NCI-H510A (cell line): ENCODE results near the gene SCLY.

Experiments used
- DNase-seq: peaks from one replicate; lab custom pipeline; 2025; lab: John Stamatoyannopoulos, UW

SCLY gene

DNA sequence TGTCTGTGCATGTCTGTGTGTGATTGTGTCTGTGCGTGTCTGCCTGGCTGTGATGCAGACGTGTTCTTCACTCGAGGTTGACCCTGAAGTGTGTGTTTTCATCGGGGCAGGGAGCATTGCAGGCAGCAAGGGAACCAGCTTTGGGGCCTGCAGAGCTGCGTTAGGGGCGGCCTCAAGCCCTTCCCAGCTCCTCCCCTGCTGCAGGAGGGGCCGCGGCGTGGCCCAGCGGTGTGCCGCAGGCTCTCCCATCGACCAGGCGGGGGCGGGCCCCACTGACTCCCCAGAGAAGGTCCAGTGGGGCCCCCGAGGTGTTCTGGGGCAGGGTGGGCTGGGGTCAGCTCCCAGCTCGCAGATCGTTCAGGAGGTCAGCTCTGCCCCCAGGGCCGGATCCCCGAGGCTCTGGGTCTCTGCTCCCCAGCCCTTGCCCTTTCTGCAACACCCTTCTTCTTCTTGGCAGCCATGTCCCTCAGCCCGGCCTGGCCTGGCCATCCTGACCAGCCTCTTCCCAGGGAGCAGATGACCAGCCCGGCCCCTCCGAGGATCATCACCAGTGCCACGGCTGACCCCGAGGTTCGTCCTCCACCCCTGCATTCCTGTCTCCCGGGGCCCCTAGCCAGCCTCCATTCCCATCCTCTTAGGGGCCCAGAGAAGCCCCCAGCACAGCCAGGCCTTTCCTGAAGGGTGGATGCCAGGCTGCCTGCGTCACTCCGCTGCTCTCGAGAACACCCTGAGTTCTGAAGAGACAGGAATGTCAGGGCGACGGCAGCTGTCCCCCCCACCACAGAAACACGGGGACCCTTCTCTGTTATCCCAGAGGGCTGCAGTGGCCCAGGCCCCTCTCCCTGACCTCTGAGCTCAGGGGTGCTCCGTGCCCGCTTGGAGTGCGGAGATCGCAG is 66.6 kb downstream of the SCLY start:
- no peak for DNase-seq

- no peak for DNase-seq
These were observed 67.2 kb downstream of the SCLY start for GRCh38 chr2:238128061-238128440.

DNA sequence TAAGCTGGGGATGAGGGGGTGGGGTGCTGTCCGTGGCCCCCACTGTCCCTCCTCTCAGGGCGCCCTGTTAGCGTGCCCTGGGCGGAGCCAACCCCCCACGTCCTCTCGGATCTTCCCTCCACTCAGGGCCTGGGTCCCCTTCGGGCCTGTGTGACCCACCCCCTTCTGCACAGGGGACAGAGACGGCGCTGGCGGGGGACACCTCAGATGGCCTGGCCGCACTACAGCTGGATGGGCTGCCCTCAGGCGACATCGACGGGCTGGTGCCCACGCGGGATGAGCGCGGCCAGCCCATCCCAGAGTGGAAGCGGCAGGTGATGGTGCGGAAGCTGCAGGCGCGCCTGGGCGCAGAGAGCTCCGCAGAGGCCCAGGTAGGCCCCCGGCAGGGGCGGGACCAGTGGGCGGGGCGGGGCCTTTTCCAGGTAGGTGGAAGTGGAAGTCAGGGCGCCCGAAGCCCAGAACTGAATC is 67.8 kb downstream of the SCLY start:
- no peak for DNase-seq

GRCh38 chr2:238129166-238130010 is 68.6 kb downstream of the SCLY start:
- no peak for DNase-seq

DNA sequence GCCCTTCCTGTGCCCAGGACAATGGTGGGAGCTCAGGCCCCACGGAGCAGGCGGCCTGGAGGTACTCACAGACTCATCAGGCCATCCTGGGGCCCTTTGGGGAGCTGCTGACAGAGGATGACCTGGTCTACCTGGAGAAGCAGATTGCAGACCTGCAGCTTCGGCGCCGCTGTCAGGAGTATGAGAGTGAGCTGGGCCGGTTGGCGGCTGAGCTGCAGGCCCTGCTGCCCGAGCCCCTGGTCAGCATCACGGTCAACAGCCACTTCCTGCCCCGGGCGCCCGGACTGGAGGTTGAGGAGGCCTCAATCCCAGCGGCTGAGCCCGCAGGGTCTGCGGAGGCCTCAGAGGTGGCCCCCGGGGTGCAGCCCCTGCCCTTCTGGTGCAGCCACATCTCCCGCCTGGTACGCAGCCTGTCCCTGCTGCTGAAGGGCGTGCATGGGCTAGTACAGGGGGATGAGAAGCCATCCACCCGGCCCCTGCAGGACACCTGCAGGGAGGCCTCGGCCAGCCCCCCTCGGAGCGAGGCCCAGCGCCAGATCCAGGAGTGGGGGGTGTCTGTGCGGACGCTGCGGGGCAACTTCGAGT is 69.4 kb downstream of the SCLY start:
- DNase-seq: no peak

DNA sequence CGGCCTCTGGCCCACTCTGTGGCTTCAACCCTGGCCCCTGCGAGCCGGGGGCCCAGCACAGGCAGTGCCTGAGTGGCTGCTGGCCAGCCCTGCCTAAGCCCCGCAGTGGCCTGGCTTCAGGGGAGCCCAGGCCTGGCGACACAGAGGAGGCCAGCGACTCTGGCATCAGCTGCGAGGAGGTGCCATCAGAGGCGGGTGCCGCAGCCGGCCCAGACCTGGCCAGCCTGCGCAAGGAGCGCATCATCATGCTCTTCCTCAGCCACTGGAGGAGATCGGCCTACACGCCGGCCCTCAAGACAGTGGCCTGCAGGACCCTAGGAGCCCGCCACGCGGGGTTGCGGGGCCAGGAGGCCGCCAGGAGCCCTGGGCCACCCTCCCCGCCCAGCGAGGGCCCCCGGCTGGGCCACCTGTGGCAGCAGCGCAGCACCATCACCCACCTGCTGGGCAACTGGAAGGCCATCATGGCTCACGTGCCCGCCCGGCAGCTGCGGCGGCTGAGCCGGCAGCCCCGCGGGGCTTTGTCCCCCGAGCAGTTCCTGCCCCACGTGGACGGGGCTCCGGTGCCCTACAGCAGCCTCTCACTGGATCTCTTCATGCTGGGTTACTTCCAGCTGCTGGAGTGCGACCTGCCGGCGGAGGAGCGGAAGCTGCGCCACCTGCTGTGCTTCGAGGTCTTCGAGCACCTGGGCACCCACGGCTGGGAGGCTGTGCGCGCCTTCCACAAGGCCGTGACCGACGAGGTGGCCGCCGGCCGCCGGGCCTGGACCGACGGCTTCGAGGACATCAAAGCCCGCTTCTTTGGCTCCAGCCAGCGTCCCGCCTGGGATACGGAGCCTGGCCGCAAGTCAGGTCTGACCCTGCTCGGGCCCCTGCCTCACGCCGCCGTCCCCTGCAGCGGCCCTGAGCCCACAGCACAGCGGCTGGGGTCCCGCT is 70.2 kb downstream of the SCLY start:
- peak; percentile 36 for DNase-seq

GRCh38 chr2:238131761-238132462 is 71.1 kb downstream of the SCLY start:
- no peak for DNase-seq

DNA sequence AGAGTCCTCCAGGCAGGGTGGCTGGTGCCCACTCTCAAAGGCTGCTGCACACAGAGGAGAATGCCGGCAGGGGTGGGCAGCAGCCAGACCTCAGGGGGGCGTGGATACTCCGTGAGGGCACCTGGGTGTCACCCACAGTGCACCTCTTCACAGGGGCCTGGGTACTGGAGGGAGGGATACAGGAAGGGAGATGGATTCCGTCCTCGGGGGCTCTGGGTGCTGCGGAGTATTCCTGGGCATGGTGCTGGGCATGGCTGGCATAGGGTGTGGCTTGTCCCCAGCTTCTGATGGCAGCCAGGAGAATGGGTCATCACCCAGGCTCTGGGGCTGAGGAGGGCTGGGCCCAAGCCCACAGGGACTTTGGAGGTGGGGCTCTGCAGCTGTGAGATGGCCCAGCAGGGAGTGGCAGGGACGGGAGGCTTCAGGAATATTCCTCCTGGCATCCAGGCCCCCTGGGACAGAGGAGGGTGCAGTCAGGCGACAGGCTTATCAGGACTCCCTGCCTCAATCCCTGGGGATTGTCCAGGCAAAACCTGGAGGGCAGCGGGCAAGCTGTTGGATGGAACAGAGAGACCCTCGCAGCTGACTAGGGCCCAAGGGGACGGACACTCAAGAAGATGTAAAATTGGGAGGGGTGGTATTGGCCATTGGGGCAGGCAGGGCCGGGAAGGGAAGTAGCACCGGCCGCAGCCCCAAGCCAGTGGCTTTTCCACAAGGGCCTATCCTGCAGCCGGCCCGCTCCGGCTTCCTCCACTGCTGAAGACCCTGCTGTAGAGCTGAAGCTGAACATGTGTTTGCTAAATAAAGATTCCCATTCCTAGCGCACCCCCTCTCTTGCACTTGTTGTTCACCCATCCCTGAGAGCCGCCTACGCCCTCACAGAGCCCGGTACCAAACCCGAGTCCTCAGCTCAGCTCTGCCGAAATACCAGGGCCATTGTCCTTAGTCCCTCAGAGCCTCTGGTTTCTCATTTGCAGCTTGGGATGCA is 72.0 kb downstream of the SCLY start:
- DNase-seq: no peak

- no peak for DNase-seq
These were observed 72.9 kb downstream of the SCLY start for GRCh38 chr2:238133499-238134392.

- no peak for DNase-seq
These were observed 73.6 kb downstream of the SCLY start for GRCh38 chr2:238134393-238134785.

GRCh38 chr2:238135601-238136150 is 74.9 kb downstream of the SCLY start:
- no peak for DNase-seq

DNA sequence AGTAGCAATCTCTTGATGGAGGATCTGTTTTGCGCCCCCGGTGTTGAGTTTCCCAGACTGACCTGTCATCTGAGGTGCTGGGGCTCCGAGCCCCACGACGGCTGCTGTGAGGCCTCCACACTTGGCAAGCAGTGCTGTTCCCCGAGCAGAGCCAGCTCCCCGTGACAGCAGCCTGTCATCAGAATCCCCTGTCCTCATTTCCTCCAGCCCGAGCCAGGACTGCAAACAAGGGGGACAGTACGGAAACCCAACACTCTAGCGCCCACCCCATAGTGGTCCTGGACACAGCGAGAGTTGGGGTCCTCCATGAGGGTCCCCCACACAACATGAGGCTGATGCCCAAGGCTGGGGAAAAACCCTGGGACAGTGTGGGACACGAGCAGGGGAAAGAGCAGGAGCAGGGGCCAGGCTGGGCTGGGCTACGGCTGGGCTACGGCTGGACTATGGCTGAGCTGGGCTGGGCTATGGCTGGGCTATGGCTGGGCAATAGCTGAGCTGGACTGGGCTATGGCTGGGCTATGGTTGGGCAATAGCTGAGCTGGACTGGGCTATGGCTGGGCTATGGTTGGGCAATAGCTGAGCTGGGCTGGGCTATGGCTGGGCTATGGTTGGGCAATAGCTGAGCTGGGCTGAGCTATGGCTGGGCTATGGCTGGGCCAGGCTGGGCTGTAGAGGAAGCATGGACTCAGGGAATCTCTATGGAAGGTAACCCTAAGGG is 76.2 kb downstream of the SCLY start:
- DNase-seq: no peak

- no peak for DNase-seq
These were observed 77.1 kb downstream of the SCLY start for GRCh38 chr2:238137885-238138284.

GRCh38 chr2:238138331-238139195 is 77.8 kb downstream of the SCLY start, which contains the start of gene KLHL30:
KLHL30 (plus strand) TSS chr2:238138668; CDS start chr2:238140755, 2,087 bp downstream.
- DNase-seq: no peak

DNA sequence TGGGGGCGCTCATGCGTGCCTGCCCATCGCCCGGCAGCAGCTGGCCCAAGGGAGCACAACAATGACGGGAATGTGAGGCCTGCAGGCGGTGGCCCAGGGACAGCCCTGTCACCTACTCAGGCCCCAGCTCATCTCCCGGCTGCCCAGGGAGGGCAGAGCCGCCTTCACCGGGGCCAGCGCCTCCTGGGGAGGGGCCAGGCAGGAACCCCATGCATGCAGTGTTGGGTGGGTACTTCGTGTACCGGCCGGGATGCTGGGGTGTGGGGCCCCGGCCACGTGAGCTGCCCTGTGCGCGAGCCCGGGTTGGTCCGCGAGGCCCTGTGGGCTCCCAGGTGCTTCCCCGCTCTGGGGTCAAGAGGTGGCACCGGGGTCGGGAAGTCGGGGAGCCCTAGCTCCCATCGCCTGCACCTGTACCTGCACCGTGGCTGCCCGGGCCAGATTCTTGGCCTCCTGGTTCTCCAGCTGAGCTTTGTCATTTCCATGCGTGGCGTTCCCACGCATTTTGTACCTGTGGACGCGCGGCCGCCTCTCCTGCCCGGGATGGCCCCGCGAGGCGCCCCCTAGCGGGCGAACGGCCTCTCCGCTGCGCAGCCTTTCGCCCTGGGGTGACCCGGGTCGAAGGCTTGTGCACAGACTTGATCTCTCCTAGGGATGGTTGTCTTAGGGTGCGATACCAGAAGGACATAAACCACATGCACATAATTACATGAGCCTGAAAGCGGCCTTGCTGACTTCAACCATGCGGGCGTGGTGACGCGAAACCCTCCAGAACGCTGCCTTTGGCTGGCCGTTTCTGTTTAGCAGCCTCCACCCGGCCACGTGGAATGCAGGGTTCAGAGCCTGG is 78.6 kb downstream of the SCLY start:
- DNase-seq: no peak

GRCh38 chr2:238140040-238140439 is 79.2 kb downstream of the SCLY start:
- no peak for DNase-seq
